Keratinocyte (primary cell): ENCODE data around the gene FRAS1. TPM values are rescaled to one million over a fixed set of nuclear protein-coding genes. Genes with fewer than 3 reads are reported as not detected.
"Not testable (repeated sequence)": the region's sequence is repeated elsewhere in the genome, so short reads cannot be mapped to it uniquely, and the experiment has no call there.

ENCODE experiments used
- DNase-seq: peaks from one replicate; pipeline ENCODE4 v3.0.0-alpha.2; 2011; ENCODE audit warnings: low read depth, missing footprints, low spot score
- FAIRE-seq: peaks from 2 replicates; lab custom pipeline; 2011; peaks lifted over from hg19 to GRCh38; lab: Jason Lieb, UNC
- H2AFZ ChIP-seq: 2 replicates; pipeline ENCODE4 v1.6.0; 2012; ENCODE audit warnings: low read length, control low read depth, inconsistent platforms; ENCODE audit not compliant: control insufficient read depth
- H3K27ac ChIP-seq: 2 replicates; pipeline ENCODE4 v1.5.1; 2011; ENCODE audit warnings: low read length; ENCODE audit not compliant: control insufficient read depth, insufficient read depth
- H3K27me3 ChIP-seq: 3 replicates; pipeline ENCODE4 v1.6.0; 2011; ENCODE audit warnings: low read length; ENCODE audit not compliant: control insufficient read depth, insufficient read depth; ENCODE audit errors: extremely low read depth
- H3K36me3 ChIP-seq, 2 experiments: 2 replicates in 1 of 2; 3 replicates in 1 of 2; pipeline ENCODE4 v1.5.1; 2011; ENCODE audit warnings: low read length in 2 of 2, mild to moderate bottlenecking in 1 of 2; ENCODE audit not compliant: control insufficient read depth in 2 of 2, insufficient read depth in 2 of 2; ENCODE audit errors: extremely low read depth in 1 of 2
- H3K4me1 ChIP-seq: 3 replicates; pipeline ENCODE4 v1.5.1; 2011; ENCODE audit warnings: low read length; ENCODE audit not compliant: control insufficient read depth, insufficient read depth; ENCODE audit errors: extremely low read depth
- H3K4me2 ChIP-seq: 3 replicates; pipeline ENCODE4 v1.6.0; 2011; ENCODE audit warnings: low read depth, low read length; ENCODE audit not compliant: control insufficient read depth, insufficient read depth; ENCODE audit errors: extremely low read depth
- H3K4me3 ChIP-seq, 3 experiments: fragments of 200-600 bp in 1 of 3; sonication (generic) in 1 of 3; 2 replicates in 2 of 3; 3 replicates in 1 of 3; pipeline ENCODE4 v1.5.1; 2011 to 2016; ENCODE audit warnings: low read length in 3 of 3, mild to moderate bottlenecking in 3 of 3, control low read depth in 2 of 3, inconsistent platforms in 1 of 3, low read depth in 1 of 3, mixed read lengths in 1 of 3, mixed run types in 1 of 3, moderate library complexity in 1 of 3; ENCODE audit not compliant: control insufficient read depth in 2 of 3, insufficient read depth in 2 of 3; ENCODE audit errors: extremely low read depth in 1 of 3
- H3K79me2 ChIP-seq: 2 replicates; pipeline ENCODE4 v1.6.0; 2012; ENCODE audit warnings: low read length; ENCODE audit not compliant: control insufficient read depth, insufficient read depth
- H3K9ac ChIP-seq: 3 replicates; pipeline ENCODE4 v1.6.0; 2011; ENCODE audit warnings: low read length; ENCODE audit not compliant: control insufficient read depth, insufficient read depth; ENCODE audit errors: extremely low read depth
- H3K9me1 ChIP-seq: 3 replicates; pipeline ENCODE4 v1.6.0; 2011; ENCODE audit warnings: low read length; ENCODE audit not compliant: control insufficient read depth, insufficient read depth; ENCODE audit errors: extremely low read depth
- H3K9me3 ChIP-seq: 2 replicates; pipeline ENCODE4 v1.5.1; 2012; ENCODE audit warnings: low read depth, low read length; ENCODE audit not compliant: control insufficient read depth
- H4K20me1 ChIP-seq: 3 replicates; pipeline ENCODE4 v1.6.0; 2011; ENCODE audit warnings: low read length; ENCODE audit not compliant: control insufficient read depth, insufficient read depth; ENCODE audit errors: extremely low read depth
- CTCF ChIP-seq, 3 experiments: IDR thresholded peaks in 1 of 3; conservative IDR thresholded peaks in 1 of 3; optimal IDR thresholded peaks in 1 of 3; 2 replicates in 2 of 3; 3 replicates in 1 of 3; pipeline versions ENCODE3 to v1.5.1; 2011; ENCODE audit warnings: low read length in 3 of 3, mild to moderate bottlenecking in 3 of 3, moderate library complexity in 2 of 3, control low read depth in 1 of 3, inconsistent platforms in 1 of 3; ENCODE audit not compliant: insufficient read depth in 2 of 3; ENCODE audit errors: extremely low read depth in 1 of 3
- EZH2 ChIP-seq: IDR thresholded peaks from one replicate; pipeline ENCODE4 v1.6.1; 2012; ENCODE audit warnings: inconsistent platforms, mild to moderate bottlenecking, low read length, moderate library complexity
- dilution Hi-C: fragments of 300-500 bp; cut with MboI; formaldehyde crosslinking; loops from one replicate; pipeline ENCODE4 v1.7.0; 2020; ENCODE audit warnings: low sequenced_read_pairs; ENCODE audit not compliant: extremely low pct_ligation_motif_present
- polyA plus RNA-seq, 5 experiments: library from polyadenylated mRNA; depleted of rRNA in 3 of 5; stranded (reverse) in 3 of 5; stranded (forward) in 1 of 5; unstranded in 1 of 5; fragments of >200 nt; gene quantifications; 1 replicate in 1 of 5; 2 replicates in 3 of 5; 3 replicates in 1 of 5; pipeline versions ENCODE4 v1.2.1 to v1.2.3, GENCODE V29; 2011 to 2012; ENCODE audit warnings: missing spikeins in 2 of 5, low read depth in 1 of 5, low replicate concordance in 1 of 5

FRAS1 gene
- polyA plus RNA-seq, 1 donor (not counting 4 experiments of a cell fraction or from before 2014, with no cell fraction given) = 3.5 TPM

GRCh38 chr4:78324625-78325024 lies 267.5 kb downstream of the FRAS1 start:
- FAIRE-seq = no peak

GRCh38 chr4:78325271-78326157 lies 268.4 kb downstream of the FRAS1 start:
- Histone ChIP-seq H3K9me3 (no peaks in the 10 kb centered on the region), H3K79me2 (no peaks in the 10 kb centered on the region), H3K4me2 (no peak overlapping the region), H3K36me3 (no peaks in the 10 kb centered on the region), H3K27me3 (no peaks in the 10 kb centered on the region), H2AFZ (no peak overlapping the region), H3K9me1 (no peaks in the 10 kb centered on the region), H3K4me1 (no peaks in the 10 kb centered on the region), H3K27ac (no peak overlapping the region), H3K4me3 (no peak overlapping the region), H3K9ac (no peak overlapping the region), H4K20me1 (no peaks in the 10 kb centered on the region)
- DNase-seq (no peak), FAIRE-seq (no peak)
- TF ChIP-seq EZH2 (no peak), CTCF (optimal IDR thresholded peaks at IDR 0.05 in 1 of 3, IDR thresholded peaks at IDR 0.05 in 1 of 3, conservative IDR thresholded peaks at IDR 0.05 in 1 of 3; ENCODE audit: extremely low read depth in 1 of 3, insufficient read depth in 2 of 3, low read length in 3 of 3) (no peak)
- dilution Hi-C loops = no loop called here

More at GRCh38 chr4:78324625-78325024, 267.5 kb downstream of the FRAS1 start:
- Histone ChIP-seq H4K20me1 (no peaks in the 10 kb centered on the region), H3K9me3 (no peaks in the 10 kb centered on the region), H3K9me1 (no peaks in the 10 kb centered on the region), H3K9ac (no peak overlapping the region), H3K4me3 (no peak overlapping the region), H3K36me3 (no peaks in the 10 kb centered on the region), H3K4me1 (no peaks in the 10 kb centered on the region), H3K27me3 (no peaks in the 10 kb centered on the region), H3K79me2 (no peaks in the 10 kb centered on the region), H2AFZ (no peak overlapping the region), H3K27ac (no peak overlapping the region), H3K4me2 (no peak overlapping the region)
- dilution Hi-C loops = no loop called here
- DNase-seq = no peak
- TF ChIP-seq EZH2 (no peak), CTCF (optimal IDR thresholded peaks at IDR 0.05 in 1 of 3, IDR thresholded peaks at IDR 0.05 in 1 of 3, conservative IDR thresholded peaks at IDR 0.05 in 1 of 3; ENCODE audit: extremely low read depth in 1 of 3, insufficient read depth in 2 of 3, low read length in 3 of 3) (no peak)

GRCh38 chr4:78328591-78328990 lies 271.5 kb downstream of the FRAS1 start:
- dilution Hi-C loops, H3K27me3 ChIP-seq, H3K9ac ChIP-seq, H4K20me1 ChIP-seq, H3K79me2 ChIP-seq, H3K9me1 ChIP-seq, H3K4me3 ChIP-seq, H3K27ac ChIP-seq, H3K9me3 ChIP-seq, H2AFZ ChIP-seq, H3K4me1 ChIP-seq, H3K4me2 ChIP-seq, FAIRE-seq, H3K36me3 ChIP-seq, DNase-seq: not testable (repeated sequence)
